ENCODE measurements around the gene TSEN2. TPM values are rescaled to one million over a fixed set of nuclear protein-coding genes. Genes with fewer than 3 reads are reported as not detected.
A peak's percentile ranks its signal among the peaks of the same experiment; 100 is the strongest.

The TSEN2 gene
- total RNA-seq, 1 donor from 2014 or later = 28.1 TPM

DNA sequence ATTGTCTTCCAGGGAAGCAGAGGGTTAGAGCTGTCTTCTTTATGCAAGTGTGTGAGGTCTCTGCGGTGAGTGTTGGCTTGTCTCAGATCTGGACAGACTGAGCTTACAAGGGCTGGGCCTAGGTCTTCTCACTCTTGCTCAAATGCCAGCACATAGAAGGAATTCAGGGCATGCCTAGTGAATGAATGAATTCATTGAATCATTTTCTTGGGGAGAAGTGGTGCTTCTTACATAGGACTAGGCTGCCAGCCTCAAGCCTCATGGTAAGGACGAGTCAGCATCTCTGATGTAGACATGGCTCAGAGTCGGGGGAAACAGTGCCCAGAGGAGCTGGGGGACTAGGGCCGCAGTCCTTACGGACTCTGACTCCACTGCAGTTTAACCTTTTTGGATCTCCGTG is 89.9 kb downstream of the TSEN2 start:
- Mint-ChIP-seq H3K36me3 (ENCODE audit: low read depth) (peaks cover 28% of the 10 kb centered on the region), H3K4me1 (peaks cover 17% of the 10 kb centered on the region), H3K27ac (ENCODE audit: unreplicated experiment) (peak overlapping the region; percentile 2)

DNA sequence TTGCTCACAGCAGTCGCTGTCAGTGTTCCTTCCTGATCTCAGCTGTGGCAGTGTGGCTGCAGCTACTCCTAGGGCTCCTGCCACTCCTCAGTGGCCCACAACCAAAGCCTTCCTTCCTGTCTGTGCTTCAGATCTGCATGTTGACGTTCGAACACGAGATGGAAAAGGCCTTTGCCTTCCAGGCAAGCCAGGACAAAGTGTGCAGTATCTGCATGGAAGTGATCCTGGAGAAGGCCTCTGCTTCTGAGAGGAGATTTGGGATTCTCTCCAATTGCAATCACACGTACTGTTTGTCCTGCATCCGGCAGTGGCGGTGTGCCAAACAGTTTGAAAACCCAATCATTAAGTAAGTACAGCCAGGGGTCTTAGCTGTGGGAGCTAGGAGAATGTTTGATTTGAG is 90.4 kb downstream of the TSEN2 start:
- no peak overlapping the region for H3K27ac Mint-ChIP-seq (ENCODE audit: unreplicated experiment)
- no peaks in the 10 kb centered on the region for H3K27me3 Mint-ChIP-seq (ENCODE audit: low read depth)
- DNase-seq (ENCODE audit: low read depth, low spot score) = no peak
- H3K4me3 Mint-ChIP-seq = no peak overlapping the region
- no peaks in the 10 kb centered on the region for H3K9me3 Mint-ChIP-seq
- TF ChIP-seq, protein P1, sequence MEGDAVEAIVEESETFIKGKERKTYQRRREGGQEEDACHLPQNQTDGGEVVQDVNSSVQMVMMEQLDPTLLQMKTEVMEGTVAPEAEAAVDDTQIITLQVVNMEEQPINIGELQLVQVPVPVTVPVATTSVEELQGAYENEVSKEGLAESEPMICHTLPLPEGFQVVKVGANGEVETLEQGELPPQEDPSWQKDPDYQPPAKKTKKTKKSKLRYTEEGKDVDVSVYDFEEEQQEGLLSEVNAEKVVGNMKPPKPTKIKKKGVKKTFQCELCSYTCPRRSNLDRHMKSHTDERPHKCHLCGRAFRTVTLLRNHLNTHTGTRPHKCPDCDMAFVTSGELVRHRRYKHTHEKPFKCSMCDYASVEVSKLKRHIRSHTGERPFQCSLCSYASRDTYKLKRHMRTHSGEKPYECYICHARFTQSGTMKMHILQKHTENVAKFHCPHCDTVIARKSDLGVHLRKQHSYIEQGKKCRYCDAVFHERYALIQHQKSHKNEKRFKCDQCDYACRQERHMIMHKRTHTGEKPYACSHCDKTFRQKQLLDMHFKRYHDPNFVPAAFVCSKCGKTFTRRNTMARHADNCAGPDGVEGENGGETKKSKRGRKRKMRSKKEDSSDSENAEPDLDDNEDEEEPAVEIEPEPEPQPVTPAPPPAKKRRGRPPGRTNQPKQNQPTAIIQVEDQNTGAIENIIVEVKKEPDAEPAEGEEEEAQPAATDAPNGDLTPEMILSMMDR (conservative IDR thresholded peaks at IDR 0.05) = no peak
- peaks cover 14% of the 10 kb centered on the region for H3K4me1 Mint-ChIP-seq
- peaks cover 29% of the 10 kb centered on the region for H3K36me3 Mint-ChIP-seq (ENCODE audit: low read depth)

More for the DNA sequence above, 89.9 kb downstream of the TSEN2 start:
- no peak for DNase-seq (ENCODE audit: low read depth, low spot score)
- no peaks in the 10 kb centered on the region for H3K27me3 Mint-ChIP-seq (ENCODE audit: low read depth)
- no peak overlapping the region for H3K4me3 Mint-ChIP-seq
- no peaks in the 10 kb centered on the region for H3K9me3 Mint-ChIP-seq
- TF ChIP-seq, protein P1 (conservative IDR thresholded peaks at IDR 0.05) = no peak

DNA sequence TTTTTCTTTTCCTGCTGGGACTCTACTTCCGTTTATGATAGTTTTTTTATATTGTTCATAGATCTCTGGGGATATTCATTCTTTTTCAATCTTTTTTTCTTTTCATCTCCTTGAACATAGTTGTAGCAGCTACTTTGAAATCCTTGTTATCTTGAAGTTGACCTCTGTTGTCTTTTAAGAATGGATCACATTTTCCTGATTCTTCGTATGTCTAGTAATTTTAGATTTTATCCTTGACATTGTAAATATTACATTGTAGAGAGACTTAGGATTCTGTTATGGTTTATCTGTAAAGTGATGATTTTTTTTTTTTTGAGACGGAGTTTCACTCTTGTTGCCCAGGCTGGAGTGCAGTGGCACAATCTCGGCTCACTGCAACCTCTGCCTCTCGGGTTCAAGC is 93.1 kb downstream of the TSEN2 start:
- H3K27me3 Mint-ChIP-seq (ENCODE audit: low read depth) = no peaks in the 10 kb centered on the region
- TF ChIP-seq, protein P1 (conservative IDR thresholded peaks at IDR 0.05) = no peak
- H3K27ac Mint-ChIP-seq (ENCODE audit: unreplicated experiment) = no peak overlapping the region
- DNase-seq (ENCODE audit: low read depth, low spot score) = no peak
- H3K4me1 Mint-ChIP-seq = peaks cover 9% of the 10 kb centered on the region
- no peaks in the 10 kb centered on the region for H3K9me3 Mint-ChIP-seq
- peaks cover 30% of the 10 kb centered on the region for H3K36me3 Mint-ChIP-seq (ENCODE audit: low read depth)
- H3K4me3 Mint-ChIP-seq = no peak overlapping the region

DNA sequence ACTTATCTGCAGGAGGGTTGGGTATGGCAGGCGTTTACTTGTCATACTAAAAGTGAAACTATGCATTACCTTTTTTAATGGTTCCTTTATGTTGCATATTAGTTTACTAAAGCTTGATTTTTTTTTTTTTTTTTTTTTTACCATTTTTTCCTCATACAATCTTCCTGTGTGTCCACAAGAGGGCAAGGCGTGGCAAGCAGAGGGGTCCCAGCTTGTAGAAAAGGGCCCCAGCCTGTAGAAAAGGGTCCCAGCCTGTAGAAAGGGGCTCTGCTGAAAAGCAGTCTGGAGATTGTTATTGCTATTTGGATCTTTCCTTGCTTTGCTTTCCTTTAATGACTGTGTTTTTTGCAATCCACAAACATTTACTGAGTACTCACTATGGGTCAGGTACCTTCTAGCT is 94.5 kb downstream of the TSEN2 start:
- TF ChIP-seq, protein P1 (conservative IDR thresholded peaks at IDR 0.05) = peak; percentile 46

DNA sequence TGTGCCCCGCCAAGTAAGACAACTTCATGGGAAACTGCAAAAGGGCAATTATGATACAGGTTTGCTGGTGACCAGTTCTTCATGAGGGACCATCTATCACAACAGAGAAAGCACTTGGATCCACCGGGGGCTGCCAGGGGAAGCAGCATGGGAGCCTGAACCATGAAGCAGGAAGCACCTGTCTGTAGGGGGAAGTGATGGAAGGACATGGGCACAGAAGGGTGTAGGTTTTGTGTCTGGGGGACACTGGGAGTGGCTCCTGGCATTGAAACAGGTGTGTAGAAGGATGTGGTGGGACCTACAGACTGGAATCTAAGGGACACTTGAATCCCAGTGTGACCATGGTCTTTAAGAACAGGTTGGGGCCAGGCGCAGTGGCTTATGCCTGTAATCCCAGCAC is 95.2 kb downstream of the TSEN2 start:
- Mint-ChIP-seq H3K4me3 (peak overlapping the region; percentile 57), H3K4me1 (peaks cover 18% of the 10 kb centered on the region), H3K27ac (ENCODE audit: unreplicated experiment) (no peak overlapping the region), H3K9me3 (no peaks in the 10 kb centered on the region), H3K27me3 (ENCODE audit: low read depth) (no peaks in the 10 kb centered on the region), H3K36me3 (ENCODE audit: low read depth) (peaks cover 30% of the 10 kb centered on the region)
- TF ChIP-seq, protein P1 (conservative IDR thresholded peaks at IDR 0.05) = no peak
- no peak for DNase-seq (ENCODE audit: low read depth, low spot score)

More for the DNA sequence above, 94.5 kb downstream of the TSEN2 start:
- Mint-ChIP-seq H3K27ac (ENCODE audit: unreplicated experiment) (no peak overlapping the region), H3K4me1 (peaks cover 11% of the 10 kb centered on the region), H3K9me3 (no peaks in the 10 kb centered on the region), H3K36me3 (ENCODE audit: low read depth) (peaks cover 27% of the 10 kb centered on the region), H3K4me3 (no peak overlapping the region), H3K27me3 (ENCODE audit: low read depth) (no peaks in the 10 kb centered on the region)
- no peak for DNase-seq (ENCODE audit: low read depth, low spot score)

DNA sequence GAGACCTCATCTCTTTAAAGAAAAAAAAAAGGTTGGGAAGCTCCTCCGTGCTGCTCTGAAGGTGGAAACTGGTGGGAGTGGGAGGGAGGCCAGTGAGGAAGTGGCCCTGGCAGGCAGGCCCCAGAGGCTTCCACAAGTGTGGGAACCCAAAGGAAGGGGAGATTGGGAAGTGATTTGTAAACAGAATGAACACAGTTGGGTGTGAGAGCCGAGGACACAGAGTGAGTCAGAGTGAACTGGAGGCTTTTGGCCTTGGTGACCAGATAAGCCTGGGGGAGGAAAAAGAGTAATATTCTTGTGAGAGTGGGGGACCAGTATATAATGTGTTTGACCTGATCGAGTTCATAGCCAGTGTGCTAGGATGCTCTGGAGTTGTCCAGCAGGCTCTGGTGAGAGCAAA is 95.6 kb downstream of the TSEN2 start:
- no peak for DNase-seq (ENCODE audit: low read depth, low spot score)
- TF ChIP-seq, protein P1 (conservative IDR thresholded peaks at IDR 0.05) = no peak
- peaks cover 23% of the 10 kb centered on the region for H3K4me1 Mint-ChIP-seq
- no peaks in the 10 kb centered on the region for H3K27me3 Mint-ChIP-seq (ENCODE audit: low read depth)
- peak overlapping the region; percentile 85 for H3K27ac Mint-ChIP-seq (ENCODE audit: unreplicated experiment)
- peak overlapping the region; percentile 57 for H3K4me3 Mint-ChIP-seq
- H3K36me3 Mint-ChIP-seq (ENCODE audit: low read depth) = peaks cover 34% of the 10 kb centered on the region
- H3K9me3 Mint-ChIP-seq = no peaks in the 10 kb centered on the region
